Measurements from ENCODE around the gene DNPH1. TPM values are rescaled to one million over a fixed set of nuclear protein-coding genes. Genes with fewer than 3 reads are reported as not detected.

DNPH1 gene
- total RNA-seq, 1 experiment from 2014 or later = 47.0 TPM

DNA sequence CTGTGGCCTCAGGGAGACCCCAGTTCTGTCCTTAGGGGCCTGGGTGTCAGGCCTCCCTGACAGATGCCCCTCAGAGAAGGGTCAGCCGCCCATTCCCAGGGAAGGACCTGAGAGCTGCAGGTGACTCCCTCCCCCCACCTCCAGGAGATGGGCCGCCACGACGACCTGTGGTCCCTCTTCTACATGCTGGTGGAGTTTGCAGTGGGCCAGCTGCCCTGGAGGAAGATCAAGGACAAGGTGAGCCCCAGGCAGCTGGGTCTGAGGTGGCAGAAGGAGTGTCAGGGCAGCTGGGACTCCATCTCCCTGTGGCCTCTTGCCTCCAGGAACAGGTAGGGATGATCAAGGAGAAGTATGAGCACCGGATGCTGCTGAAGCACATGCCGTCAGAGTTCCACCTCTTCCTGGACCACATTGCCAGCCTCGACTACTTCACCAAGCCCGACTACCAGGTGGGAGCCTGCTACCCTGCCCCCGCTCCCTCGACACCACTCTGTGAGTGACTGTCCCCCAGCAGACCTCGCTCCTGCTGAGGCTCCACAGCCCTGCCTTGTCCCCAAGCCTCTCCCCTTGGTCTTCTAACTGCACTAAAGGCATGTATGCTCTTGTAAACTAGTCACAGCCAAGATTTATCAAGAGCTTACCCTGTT, 26.2 kb upstream of the DNPH1 start:
- Histone ChIP-seq H3K27me3 (ENCODE audit: insufficient read depth, low read length) (no peaks in the 10 kb centered on the region), H3K18ac (ENCODE audit: insufficient read length, low read depth, low read length) (no peak overlapping the region), H3K4ac (ENCODE audit: low read depth, low read length) (no peak overlapping the region), H2BK120ac (ENCODE audit: low read depth, low read length, poor library complexity, severe bottlenecking) (no peak overlapping the region), H2BK5ac (ENCODE audit: insufficient read length, low read length) (no peak overlapping the region), H3K4me1 (ENCODE audit: insufficient read depth, low read length) (no peaks in the 10 kb centered on the region), H3K27ac (ENCODE audit: insufficient read length, low read depth, low read length) (no peak overlapping the region), H3K14ac (ENCODE audit: insufficient read depth, low read length) (no peak overlapping the region; the same call in 1 of the 2 replicates), H2BK15ac (ENCODE audit: low read depth, low read length) (no peak overlapping the region), H3K79me1 (ENCODE audit: insufficient read depth, low read depth, low read length, poor library complexity, severe bottlenecking) (no peaks in the 10 kb centered on the region), H2AFZ (ENCODE audit: low read length) (no peak overlapping the region), H3K23ac (ENCODE audit: insufficient read length, low read depth, low read length) (no peak overlapping the region), H3K9ac (ENCODE audit: extremely low read depth, insufficient read length, low read length) (no peak overlapping the region), H4K20me1 (ENCODE audit: control insufficient read depth, insufficient read depth, insufficient read length) (no peaks in the 10 kb centered on the region), H3K56ac (ENCODE audit: insufficient read length, low read depth, low read length) (no peak overlapping the region), H4K8ac (replicated peaks; ENCODE audit: insufficient read length, low read depth, low read length) (no peak overlapping the region), H3K79me2 (ENCODE audit: insufficient read depth, low read length) (no peaks in the 10 kb centered on the region), H3T11ph (ENCODE audit: low read length) (no peak overlapping the region), H2AK5ac (ENCODE audit: insufficient read length, low read length) (no peak overlapping the region), H3K4me2 (ENCODE audit: insufficient read depth, insufficient read length, low read length) (no peak overlapping the region), H3K23me2 (ENCODE audit: insufficient read length, low read depth, low read length, poor library complexity, severe bottlenecking) (no peaks in the 10 kb centered on the region), H3K9me3 (ENCODE audit: control insufficient read depth, low read depth, low read length) (no peaks in the 10 kb centered on the region), H2BK12ac (ENCODE audit: insufficient read length, low read depth, low read length) (no peak overlapping the region), H4K91ac (ENCODE audit: insufficient read length, low read depth, low read length) (no peak overlapping the region), H4K5ac (ENCODE audit: insufficient read length, low read depth, low read length) (no peak overlapping the region), H2BK20ac (ENCODE audit: low read depth, low read length, poor library complexity, severe bottlenecking) (no peak overlapping the region)
- no peak for TF ChIP-seq CTCF (conservative IDR thresholded peaks at IDR 0.05)
- H3K27ac Mint-ChIP-seq = no peak overlapping the region
- no peak for DNase-seq
- H3K4me1 Mint-ChIP-seq = peaks cover 19 to 21% of the 10 kb centered on the region in 2 experiments
- no peaks in the 10 kb centered on the region for H3K9me3 Mint-ChIP-seq
- no peak overlapping the region for H3K4me3 Mint-ChIP-seq
- H3K27me3 Mint-ChIP-seq (ENCODE audit: low read depth) = peaks cover 14% of the 10 kb centered on the region
- whole genome bisulfite sequencing (ENCODE audit: extremely low coverage, insufficient read length, low lambda C conversion rate) = no CpG with 5 or more reads among the region's 11 CpGs
- H3K36me3 Mint-ChIP-seq (ENCODE audit: insufficient read depth in 1 of 3, low read depth in 3 of 3) = peaks cover 0 to 2% (median 0%) of the 10 kb centered on the region in 3 experiments; a peak in 1 of 7 replicates
